ENCODE results near the gene NR5A1.

Gene NR5A1

DNA sequence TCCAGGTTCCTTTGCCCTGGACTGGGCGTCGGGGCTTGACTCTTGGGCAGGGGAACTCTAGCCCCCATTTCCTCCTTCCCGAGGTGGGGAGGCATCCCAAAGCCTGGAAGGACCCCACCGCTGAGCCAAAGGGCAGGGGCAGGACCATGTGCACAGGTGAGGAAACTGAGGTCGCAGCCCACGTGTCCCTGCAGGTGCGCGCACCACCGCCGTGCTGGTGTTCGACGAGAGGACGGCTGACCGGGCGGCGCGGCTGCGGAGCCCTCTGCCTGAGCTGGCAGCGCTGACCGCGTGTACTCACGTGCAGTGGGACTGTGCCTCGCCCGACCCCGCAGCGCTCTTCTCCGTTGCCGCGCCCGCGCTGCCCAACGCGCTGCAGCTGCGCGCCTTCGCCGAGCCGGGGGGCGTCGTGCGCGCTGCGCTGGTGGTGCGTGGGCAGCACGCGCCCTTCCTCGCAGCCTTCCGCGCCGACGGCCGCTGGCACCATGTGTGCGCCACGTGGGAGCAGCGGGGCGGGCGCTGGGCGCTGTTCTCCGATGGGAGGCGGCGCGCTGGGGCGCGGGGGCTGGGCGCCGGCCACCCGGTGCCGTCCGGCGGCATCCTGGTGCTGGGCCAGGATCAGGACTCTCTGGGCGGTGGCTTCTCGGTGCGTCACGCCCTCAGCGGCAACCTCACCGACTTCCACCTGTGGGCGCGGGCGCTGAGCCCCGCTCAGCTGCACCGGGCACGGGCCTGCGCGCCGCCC, 54.2 kb downstream of the NR5A1 start:
- Histone ChIP-seq H3K9me3 (replicated peaks; ENCODE audit: low read length) (no peaks in the 10 kb centered on the region), H3K4me2 (ENCODE audit: low read length) (no peak overlapping the region), H3K4me3 (ENCODE audit: low read length) (no peak overlapping the region), H3K9ac (ENCODE audit: low read depth, low read length) (no peak overlapping the region), H3K36me3 (ENCODE audit: insufficient read depth, low read length) (no peaks in the 10 kb centered on the region), H3K4me1 (ENCODE audit: control insufficient read depth, insufficient read depth, low read length) (peaks cover 6% of the 10 kb centered on the region), H3K27me3 (ENCODE audit: control insufficient read depth, insufficient read depth, low read length) (peaks cover 61% of the 10 kb centered on the region)

- H3K27me3 ChIP-seq (ENCODE audit: control insufficient read depth, insufficient read depth, low read length) = peaks cover 61% of the 10 kb centered on the region
- H3K9me3 ChIP-seq (replicated peaks; ENCODE audit: low read length) = no peaks in the 10 kb centered on the region
- peaks cover 6% of the 10 kb centered on the region for H3K4me1 ChIP-seq (ENCODE audit: control insufficient read depth, insufficient read depth, low read length)
- H3K4me3 ChIP-seq (ENCODE audit: low read length) = no peak overlapping the region
- no peak overlapping the region for H3K4me2 ChIP-seq (ENCODE audit: low read length)
- H3K9ac ChIP-seq (ENCODE audit: low read depth, low read length) = no peak overlapping the region
- no peaks in the 10 kb centered on the region for H3K36me3 ChIP-seq (ENCODE audit: insufficient read depth, low read length)
These were observed 54.9 kb downstream of the NR5A1 start for GRCh38 chr9:124452326-124452725.

DNA sequence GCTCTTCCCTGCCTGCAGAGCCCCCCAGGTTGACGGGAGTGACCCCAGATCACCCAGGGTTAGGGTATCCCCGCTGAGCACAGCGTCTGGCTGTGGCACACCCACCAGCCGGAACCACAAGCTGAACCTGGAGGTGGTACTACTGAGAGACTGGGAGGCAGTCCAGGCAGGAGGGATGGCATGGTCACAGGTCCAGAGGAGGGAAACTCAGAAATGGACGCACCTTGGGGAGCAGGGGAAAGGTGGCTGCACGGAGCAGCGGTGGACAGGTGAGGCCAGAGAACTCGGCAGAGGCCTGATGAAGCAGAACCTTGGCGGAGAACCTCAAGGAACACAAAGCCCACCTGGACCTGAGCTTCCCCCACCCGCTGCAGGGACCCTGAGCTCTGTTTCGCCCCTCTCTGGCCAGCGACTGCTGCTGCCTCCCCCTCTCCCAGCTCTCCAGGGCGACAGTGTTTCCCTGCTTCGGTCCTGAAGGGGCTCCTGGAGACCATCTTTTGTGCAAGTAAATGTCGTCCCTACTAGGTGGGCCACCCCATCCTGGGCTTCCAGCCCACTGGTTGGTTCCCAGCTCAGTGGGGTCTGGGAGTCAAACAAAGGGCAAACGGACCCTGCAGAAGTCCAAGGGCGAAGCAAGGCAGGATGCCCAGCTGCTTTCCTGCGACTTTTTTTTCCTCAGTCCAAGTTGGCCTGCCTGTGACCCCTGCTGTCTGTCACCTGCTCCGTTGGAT, 56.1 kb downstream of the NR5A1 start:
- Histone ChIP-seq H3K4me3 (ENCODE audit: low read length) (no peak overlapping the region), H3K4me2 (ENCODE audit: low read length) (peak overlapping the region; percentile 59), H3K9ac (ENCODE audit: low read depth, low read length) (no peak overlapping the region), H3K9me3 (replicated peaks; ENCODE audit: low read length) (no peaks in the 10 kb centered on the region), H3K27me3 (ENCODE audit: control insufficient read depth, insufficient read depth, low read length) (peaks cover 56% of the 10 kb centered on the region), H3K36me3 (ENCODE audit: insufficient read depth, low read length) (no peaks in the 10 kb centered on the region), H3K4me1 (ENCODE audit: control insufficient read depth, insufficient read depth, low read length) (peaks cover 6% of the 10 kb centered on the region)

GRCh38 chr9:124450241-124450924, 56.8 kb downstream of the NR5A1 start, which contains the start of gene ADGRD2:
ADGRD2 (plus strand) TSS chr9:124450451; CDS start chr9:124451667, 1,216 bp downstream.
- no peaks in the 10 kb centered on the region for H3K36me3 ChIP-seq (ENCODE audit: insufficient read depth, low read length)
- H3K27me3 ChIP-seq (ENCODE audit: control insufficient read depth, insufficient read depth, low read length) = peaks cover 49% of the 10 kb centered on the region
- peak within 1 kb of the TSS; percentile 50 for H3K4me3 ChIP-seq (ENCODE audit: low read length)
- peaks cover 6% of the 10 kb centered on the region for H3K4me1 ChIP-seq (ENCODE audit: control insufficient read depth, insufficient read depth, low read length)
- no peaks in the 10 kb centered on the region for H3K9me3 ChIP-seq (replicated peaks; ENCODE audit: low read length)
- H3K9ac ChIP-seq (ENCODE audit: low read depth, low read length) = no peak within 1 kb of the TSS
- H3K4me2 ChIP-seq (ENCODE audit: low read length) = peak within 1 kb of the TSS; percentile 59

DNA sequence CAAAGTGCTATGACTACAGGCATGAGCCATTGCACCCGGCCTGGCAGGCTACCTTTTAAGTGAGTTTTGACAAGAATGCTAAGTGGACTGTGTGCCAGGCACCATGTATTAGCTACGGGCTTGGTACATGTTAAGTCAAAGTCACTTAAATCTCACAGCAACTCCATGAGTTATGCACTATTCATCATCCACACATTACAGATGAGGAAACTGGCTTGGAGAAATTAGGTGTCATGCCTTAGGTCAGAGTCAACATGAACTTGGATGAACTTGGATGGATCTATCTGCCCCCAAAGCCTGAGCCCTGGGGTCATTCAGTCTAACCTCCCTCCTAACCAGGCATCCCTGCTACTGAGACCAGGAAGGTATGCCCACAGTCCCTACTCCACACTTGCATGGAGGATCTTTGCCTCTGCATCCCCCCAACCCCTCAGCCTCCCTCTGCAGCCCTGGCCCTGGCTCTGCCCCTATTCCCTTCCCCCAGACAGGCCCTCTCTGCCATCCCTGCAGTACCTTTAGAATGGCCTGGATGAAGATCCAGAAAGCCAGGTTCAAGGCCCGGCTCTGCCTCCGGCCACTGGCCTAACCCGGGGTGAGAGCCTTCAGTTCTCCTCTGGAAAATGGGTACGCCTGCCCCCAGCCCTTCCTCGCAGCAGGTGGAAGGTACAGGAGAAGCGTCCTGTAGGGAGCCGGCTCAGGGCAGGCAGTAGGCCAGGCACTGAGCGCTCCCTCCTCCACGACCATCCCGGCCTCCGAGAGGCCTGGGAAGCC, 57.6 kb downstream of the NR5A1 start:
- Histone ChIP-seq H3K4me2 (ENCODE audit: low read length) (no peak overlapping the region), H3K36me3 (ENCODE audit: insufficient read depth, low read length) (no peaks in the 10 kb centered on the region), H3K9ac (ENCODE audit: low read depth, low read length) (no peak overlapping the region), H3K4me3 (ENCODE audit: low read length) (no peak overlapping the region), H3K9me3 (replicated peaks; ENCODE audit: low read length) (no peaks in the 10 kb centered on the region), H3K27me3 (ENCODE audit: control insufficient read depth, insufficient read depth, low read length) (peaks cover 47% of the 10 kb centered on the region), H3K4me1 (ENCODE audit: control insufficient read depth, insufficient read depth, low read length) (peaks cover 6% of the 10 kb centered on the region)

DNA sequence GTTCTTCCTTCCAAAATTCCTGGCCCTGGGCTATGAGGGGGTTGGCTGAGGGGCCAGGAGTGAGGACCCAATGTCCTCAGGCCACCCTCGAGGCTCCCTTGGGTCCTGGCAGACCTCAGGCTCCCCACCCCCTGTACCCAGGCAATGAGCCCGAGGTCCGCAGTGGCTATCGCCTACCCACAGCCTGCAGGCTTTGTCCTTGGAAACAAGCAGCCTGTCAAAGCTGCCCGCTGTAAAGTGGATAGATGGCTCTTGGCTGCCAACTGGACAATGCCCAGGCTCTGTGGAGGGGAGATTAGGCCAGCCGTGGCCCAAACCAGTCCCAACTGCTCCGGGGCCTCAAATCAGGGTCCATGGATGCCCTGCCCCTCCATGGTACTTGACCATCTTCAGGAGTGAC, 59.2 kb downstream of the NR5A1 start:
- Histone ChIP-seq H3K4me3 (ENCODE audit: low read length) (no peak overlapping the region), H3K9ac (ENCODE audit: low read depth, low read length) (no peak overlapping the region), H3K36me3 (ENCODE audit: insufficient read depth, low read length) (no peaks in the 10 kb centered on the region), H3K27me3 (ENCODE audit: control insufficient read depth, insufficient read depth, low read length) (peaks cover 37% of the 10 kb centered on the region), H3K4me1 (ENCODE audit: control insufficient read depth, insufficient read depth, low read length) (peaks cover 6% of the 10 kb centered on the region), H3K9me3 (replicated peaks; ENCODE audit: low read length) (no peaks in the 10 kb centered on the region), H3K4me2 (ENCODE audit: low read length) (no peak overlapping the region)

DNA sequence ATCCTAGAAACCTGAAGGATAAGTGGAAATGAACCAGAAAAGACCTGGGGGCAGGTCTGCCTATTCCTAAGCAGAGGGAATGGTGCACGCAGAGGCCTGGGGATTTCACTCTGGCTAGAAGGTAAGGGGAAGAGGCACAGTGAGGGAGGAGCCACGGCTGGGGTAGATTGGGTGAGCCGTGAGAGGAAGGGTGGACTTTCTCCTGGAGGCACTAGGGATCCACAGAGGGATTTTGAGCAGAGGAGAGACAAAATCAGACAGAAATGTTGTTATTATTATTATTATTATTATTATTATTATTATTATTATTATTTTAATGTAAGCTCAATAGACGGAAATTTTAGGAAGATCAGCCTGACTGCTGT, 59.9 kb downstream of the NR5A1 start:
- peaks cover 31% of the 10 kb centered on the region for H3K27me3 ChIP-seq (ENCODE audit: control insufficient read depth, insufficient read depth, low read length)
- H3K9me3 ChIP-seq (replicated peaks; ENCODE audit: low read length) = no peaks in the 10 kb centered on the region
- H3K4me2 ChIP-seq (ENCODE audit: low read length) = no peak overlapping the region
- no peak overlapping the region for H3K4me3 ChIP-seq (ENCODE audit: low read length)
- peaks cover 6% of the 10 kb centered on the region for H3K4me1 ChIP-seq (ENCODE audit: control insufficient read depth, insufficient read depth, low read length)
- H3K9ac ChIP-seq (ENCODE audit: low read depth, low read length) = no peak overlapping the region
- no peaks in the 10 kb centered on the region for H3K36me3 ChIP-seq (ENCODE audit: insufficient read depth, low read length)

DNA sequence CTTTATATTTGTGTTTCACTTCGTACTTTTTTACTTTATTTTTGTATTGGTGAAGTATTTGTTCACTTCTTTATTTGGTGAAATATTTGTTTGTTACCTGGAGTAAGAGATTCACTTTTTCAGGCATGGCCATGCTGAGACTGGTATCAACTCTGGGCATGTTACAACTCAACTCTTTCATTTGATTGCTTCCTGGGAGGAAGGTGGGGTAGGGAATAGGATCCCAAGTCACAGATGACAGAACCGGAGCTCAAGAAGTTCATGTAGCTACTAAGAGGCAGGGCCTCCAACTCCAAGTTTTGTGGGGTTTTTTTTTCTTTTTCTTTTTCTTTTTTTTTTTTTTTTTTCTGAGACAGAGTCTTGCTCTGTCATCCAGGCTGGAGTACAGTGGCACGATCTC, 63.0 kb downstream of the NR5A1 start:
- Histone ChIP-seq H3K4me1 (ENCODE audit: control insufficient read depth, insufficient read depth, low read length) (no peaks in the 10 kb centered on the region), H3K9ac (ENCODE audit: low read depth, low read length) (no peak overlapping the region), H3K9me3 (replicated peaks; ENCODE audit: low read length) (no peaks in the 10 kb centered on the region), H3K4me2 (ENCODE audit: low read length) (no peak overlapping the region), H3K27me3 (ENCODE audit: control insufficient read depth, insufficient read depth, low read length) (peaks cover 22% of the 10 kb centered on the region), H3K36me3 (ENCODE audit: insufficient read depth, low read length) (no peaks in the 10 kb centered on the region), H3K4me3 (ENCODE audit: low read length) (no peak overlapping the region)

DNA sequence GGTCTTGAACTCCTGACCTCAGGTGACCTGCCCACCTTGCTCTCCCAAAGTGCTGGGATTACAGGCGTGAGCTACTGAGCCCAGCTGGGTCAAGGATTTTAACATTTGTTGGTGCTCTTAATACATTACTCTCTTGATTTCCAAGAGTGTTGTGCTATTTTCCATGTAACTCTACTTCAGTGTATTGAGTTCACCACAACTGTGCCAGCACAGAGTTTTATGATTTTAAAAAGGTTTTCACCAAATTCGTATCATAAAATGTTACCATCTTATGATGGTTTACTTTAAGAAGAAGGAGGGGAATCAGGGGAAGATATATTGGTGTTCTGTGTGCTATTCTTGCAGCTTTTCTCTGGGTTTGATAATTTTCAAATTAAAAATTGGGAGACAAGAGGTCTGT, 63.6 kb downstream of the NR5A1 start:
- Histone ChIP-seq H3K4me3 (ENCODE audit: low read length) (no peak overlapping the region), H3K4me1 (ENCODE audit: control insufficient read depth, insufficient read depth, low read length) (no peaks in the 10 kb centered on the region), H3K27me3 (ENCODE audit: control insufficient read depth, insufficient read depth, low read length) (peaks cover 26% of the 10 kb centered on the region), H3K9me3 (replicated peaks; ENCODE audit: low read length) (no peaks in the 10 kb centered on the region), H3K4me2 (ENCODE audit: low read length) (no peak overlapping the region), H3K36me3 (ENCODE audit: insufficient read depth, low read length) (no peaks in the 10 kb centered on the region), H3K9ac (ENCODE audit: low read depth, low read length) (no peak overlapping the region)

DNA sequence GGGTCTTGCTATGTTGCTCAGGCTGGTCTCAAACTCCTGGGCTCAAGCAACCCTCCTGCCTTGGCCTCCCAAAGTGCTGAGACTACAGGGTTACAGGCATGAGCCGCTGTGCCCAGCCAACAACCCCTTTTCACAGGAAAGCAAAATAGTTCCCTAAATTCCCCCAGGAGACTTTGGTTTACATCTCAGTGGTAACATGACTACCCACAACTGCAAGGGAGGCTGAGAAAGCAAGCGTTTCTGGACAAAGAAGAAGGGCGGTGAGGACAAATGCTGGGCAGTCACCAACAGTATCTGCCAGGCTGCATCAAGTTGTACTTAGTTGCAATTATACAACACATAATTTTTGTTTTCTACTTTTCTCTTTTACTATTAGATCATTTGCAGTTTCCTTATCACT, 64.4 kb downstream of the NR5A1 start:
- H3K9ac ChIP-seq (ENCODE audit: low read depth, low read length) = no peak overlapping the region
- H3K4me3 ChIP-seq (ENCODE audit: low read length) = no peak overlapping the region
- no peak overlapping the region for H3K4me2 ChIP-seq (ENCODE audit: low read length)

DNA sequence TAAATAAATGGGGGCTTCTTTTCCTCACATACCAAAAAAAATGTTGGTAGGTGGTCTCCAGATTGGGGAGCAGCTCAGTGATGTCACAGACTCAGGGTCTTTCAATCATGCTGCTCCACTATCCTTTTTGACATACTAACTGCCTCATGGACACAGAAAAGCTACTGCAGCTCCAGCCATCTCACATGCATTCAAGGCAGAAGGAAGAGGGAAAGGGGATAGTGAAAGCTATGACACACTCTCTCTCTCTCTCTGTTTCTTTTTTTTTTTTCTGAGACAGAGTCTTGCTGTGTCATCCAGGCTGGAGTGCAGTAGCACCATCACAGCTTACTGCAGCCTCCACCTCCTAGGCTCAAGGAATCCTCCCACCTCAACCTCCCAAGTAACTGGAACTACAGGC, 64.8 kb downstream of the NR5A1 start:
- peaks cover 30% of the 10 kb centered on the region for H3K27me3 ChIP-seq (ENCODE audit: control insufficient read depth, insufficient read depth, low read length)
- H3K4me2 ChIP-seq (ENCODE audit: low read length) = no peak overlapping the region
- H3K9ac ChIP-seq (ENCODE audit: low read depth, low read length) = no peak overlapping the region
- no peaks in the 10 kb centered on the region for H3K4me1 ChIP-seq (ENCODE audit: control insufficient read depth, insufficient read depth, low read length)
- no peaks in the 10 kb centered on the region for H3K9me3 ChIP-seq (replicated peaks; ENCODE audit: low read length)
- no peak overlapping the region for H3K4me3 ChIP-seq (ENCODE audit: low read length)
- no peaks in the 10 kb centered on the region for H3K36me3 ChIP-seq (ENCODE audit: insufficient read depth, low read length)

More for the DNA sequence above, 64.4 kb downstream of the NR5A1 start:
- Histone ChIP-seq H3K27me3 (ENCODE audit: control insufficient read depth, insufficient read depth, low read length) (peaks cover 30% of the 10 kb centered on the region), H3K4me1 (ENCODE audit: control insufficient read depth, insufficient read depth, low read length) (no peaks in the 10 kb centered on the region), H3K9me3 (replicated peaks; ENCODE audit: low read length) (no peaks in the 10 kb centered on the region), H3K36me3 (ENCODE audit: insufficient read depth, low read length) (no peaks in the 10 kb centered on the region)

All from skeletal muscle satellite cell (primary cell).